ENCODE results near the gene SH2D7.
"Not testable (repeated sequence)": the region's sequence is repeated elsewhere in the genome, so short reads cannot be mapped to it uniquely, and the experiment has no call there.

DNA sequence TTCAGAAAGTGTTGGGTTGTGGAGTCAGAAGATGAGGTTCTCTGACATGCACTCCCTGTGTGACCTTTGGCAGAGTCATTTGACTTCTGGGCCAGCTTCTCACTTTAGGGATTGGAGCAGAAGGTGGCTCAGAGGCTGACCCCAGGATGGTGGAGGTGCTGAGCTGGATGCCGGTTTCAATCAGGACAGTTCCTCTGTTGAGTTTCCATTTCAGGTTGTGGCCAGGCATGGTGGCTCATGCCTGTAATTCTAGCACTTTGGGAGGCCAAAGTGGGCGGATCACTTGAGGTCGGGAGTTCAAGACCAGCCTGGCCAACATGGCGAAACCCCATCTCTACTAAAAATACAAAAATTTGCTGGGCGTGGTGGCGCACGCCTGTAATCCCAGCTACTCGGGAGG lies 58.7 kb downstream of the SH2D7 start:
- TF ChIP-seq, protein P1, sequence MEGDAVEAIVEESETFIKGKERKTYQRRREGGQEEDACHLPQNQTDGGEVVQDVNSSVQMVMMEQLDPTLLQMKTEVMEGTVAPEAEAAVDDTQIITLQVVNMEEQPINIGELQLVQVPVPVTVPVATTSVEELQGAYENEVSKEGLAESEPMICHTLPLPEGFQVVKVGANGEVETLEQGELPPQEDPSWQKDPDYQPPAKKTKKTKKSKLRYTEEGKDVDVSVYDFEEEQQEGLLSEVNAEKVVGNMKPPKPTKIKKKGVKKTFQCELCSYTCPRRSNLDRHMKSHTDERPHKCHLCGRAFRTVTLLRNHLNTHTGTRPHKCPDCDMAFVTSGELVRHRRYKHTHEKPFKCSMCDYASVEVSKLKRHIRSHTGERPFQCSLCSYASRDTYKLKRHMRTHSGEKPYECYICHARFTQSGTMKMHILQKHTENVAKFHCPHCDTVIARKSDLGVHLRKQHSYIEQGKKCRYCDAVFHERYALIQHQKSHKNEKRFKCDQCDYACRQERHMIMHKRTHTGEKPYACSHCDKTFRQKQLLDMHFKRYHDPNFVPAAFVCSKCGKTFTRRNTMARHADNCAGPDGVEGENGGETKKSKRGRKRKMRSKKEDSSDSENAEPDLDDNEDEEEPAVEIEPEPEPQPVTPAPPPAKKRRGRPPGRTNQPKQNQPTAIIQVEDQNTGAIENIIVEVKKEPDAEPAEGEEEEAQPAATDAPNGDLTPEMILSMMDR (IDR thresholded peaks at IDR 0.05) = not testable (repeated sequence)
- not testable (repeated sequence) for TF ChIP-seq EP300 (IDR thresholded peaks at IDR 0.05; ENCODE audit: borderline replicate concordance in 1 of 2, low read depth in 1 of 2, low read length in 1 of 2); NRF1 (IDR thresholded peaks at IDR 0.05; ENCODE audit: low read depth, low read length); NFIC (IDR thresholded peaks at IDR 0.05; ENCODE audit: borderline replicate concordance); USF2 (IDR thresholded peaks at IDR 0.05; ENCODE audit: borderline replicate concordance, low read depth, low read length); CHD2 (IDR thresholded peaks at IDR 0.05; ENCODE audit: low read length, partially characterized antibody); POLR2AphosphoS5 (IDR thresholded peaks at IDR 0.05; ENCODE audit: low read depth, low read length); RCOR1 (IDR thresholded peaks at IDR 0.05; ENCODE audit: low read length); GATA2 (CRISPR knock-in tag; IDR thresholded peaks at IDR 0.05)
- TF ChIP-seq, protein P2, sequence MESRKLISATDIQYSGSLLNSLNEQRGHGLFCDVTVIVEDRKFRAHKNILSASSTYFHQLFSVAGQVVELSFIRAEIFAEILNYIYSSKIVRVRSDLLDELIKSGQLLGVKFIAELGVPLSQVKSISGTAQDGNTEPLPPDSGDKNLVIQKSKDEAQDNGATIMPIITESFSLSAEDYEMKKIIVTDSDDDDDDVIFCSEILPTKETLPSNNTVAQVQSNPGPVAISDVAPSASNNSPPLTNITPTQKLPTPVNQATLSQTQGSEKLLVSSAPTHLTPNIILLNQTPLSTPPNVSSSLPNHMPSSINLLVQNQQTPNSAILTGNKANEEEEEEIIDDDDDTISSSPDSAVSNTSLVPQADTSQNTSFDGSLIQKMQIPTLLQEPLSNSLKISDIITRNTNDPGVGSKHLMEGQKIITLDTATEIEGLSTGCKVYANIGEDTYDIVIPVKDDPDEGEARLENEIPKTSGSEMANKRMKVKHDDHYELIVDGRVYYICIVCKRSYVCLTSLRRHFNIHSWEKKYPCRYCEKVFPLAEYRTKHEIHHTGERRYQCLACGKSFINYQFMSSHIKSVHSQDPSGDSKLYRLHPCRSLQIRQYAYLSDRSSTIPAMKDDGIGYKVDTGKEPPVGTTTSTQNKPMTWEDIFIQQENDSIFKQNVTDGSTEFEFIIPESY (IDR thresholded peaks at IDR 0.05; ENCODE audit: borderline replicate concordance, low read depth) = not testable (repeated sequence)

Data from SK-N-SH (cell line).